WTC11 (cell line): Measurements from ENCODE around the gene NDST3. TPM values are rescaled to one million over a fixed set of nuclear protein-coding genes. Genes with fewer than 3 reads are reported as not detected.

Experiments
- ATAC-seq: fragments of 200-7000 bp; cut with Tn5 transposase; 2 replicates; pipeline ENCODE4 v1.10.0; 2021; ENCODE audit warnings: mild to moderate bottlenecking, moderate library complexity
- CTCF ChIA-PET: fragments of 300-600 bp; sonication (Branson Sonifier 250); formaldehyde crosslinking; loops from one replicate; lab custom pipeline; 2021; ENCODE audit warnings: antibody characterized with exemption; lab: Charles Lee
- POLR2A ChIA-PET: fragments of 350-600 bp; sonication (Branson Sonifier 250); formaldehyde crosslinking; loops from one replicate; lab custom pipeline; 2021; ENCODE audit warnings: antibody characterized with exemption; lab: Charles Lee
- DNase-seq: peaks from one replicate; pipeline ENCODE4 v3.0.0; 2021; ENCODE audit warnings: low spot score
- H3K27ac Mint-ChIP-seq: 2 replicates; pipeline ENCODE4 v1.8.0; 2021; ENCODE audit warnings: mixed read lengths
- H3K27me3 Mint-ChIP-seq: 2 replicates; pipeline ENCODE4 v1.8.0; 2021; ENCODE audit warnings: low read depth, mild to moderate bottlenecking, moderate library complexity, mixed read lengths
- H3K36me3 Mint-ChIP-seq: 2 replicates; pipeline ENCODE4 v1.8.0; 2021; ENCODE audit warnings: mixed read lengths
- H3K4me1 Mint-ChIP-seq: 2 replicates; pipeline ENCODE4 v1.8.0; 2022; ENCODE audit warnings: mixed read lengths
- H3K4me3 Mint-ChIP-seq: 2 replicates; pipeline ENCODE4 v1.8.0; 2021; ENCODE audit warnings: mild to moderate bottlenecking, moderate library complexity, mixed read lengths
- H3K9me3 Mint-ChIP-seq: 2 replicates; pipeline ENCODE4 v1.8.0; 2021; ENCODE audit warnings: mixed read lengths
- AFF4 ChIP-seq: sonication (generic); formaldehyde crosslinking; IDR thresholded peaks from 2 replicates; pipeline ENCODE4 v1.8.1; 2023; ENCODE audit warnings: mild to moderate bottlenecking, missing genetic modification reagents, borderline replicate concordance
- ATF2 ChIP-seq: sonication (generic); formaldehyde crosslinking; IDR thresholded peaks from 2 replicates; pipeline ENCODE4 v1.8.1; 2022; ENCODE audit warnings: low read depth, missing genetic modification reagents, borderline replicate concordance
- ATF3 ChIP-seq: sonication (generic); formaldehyde crosslinking; conservative IDR thresholded peaks from 2 replicates; pipeline ENCODE4 v1.8.1; 2022; ENCODE audit warnings: mild to moderate bottlenecking, missing genetic modification reagents
- E2F4 ChIP-seq: sonication (generic); formaldehyde crosslinking; IDR thresholded peaks from 2 replicates; pipeline ENCODE4 v1.8.1; 2022; ENCODE audit warnings: low read depth, mild to moderate bottlenecking, moderate library complexity, missing genetic modification reagents, borderline replicate concordance
- ELF4 ChIP-seq: sonication (generic); formaldehyde crosslinking; IDR thresholded peaks from 2 replicates; pipeline ENCODE4 v1.8.1; 2022; ENCODE audit warnings: low read depth, mild to moderate bottlenecking, moderate library complexity, missing genetic modification reagents
- EMX1 ChIP-seq: fragments of 250-450 bp; sonication (Bioruptor Pico); IDR thresholded peaks from 2 replicates; pipeline ENCODE4 v1.8.0; 2021; ENCODE audit warnings: mild to moderate bottlenecking
- ERG ChIP-seq: fragments of 250-450 bp; sonication (Bioruptor Pico); IDR thresholded peaks from 2 replicates; pipeline ENCODE4 v1.8.0; 2021; ENCODE audit warnings: mild to moderate bottlenecking
- FOXJ3 ChIP-seq: sonication (generic); formaldehyde crosslinking; IDR thresholded peaks from 2 replicates; pipeline ENCODE4 v1.9.0; 2021; ENCODE audit warnings: missing genetic modification reagents, mild to moderate bottlenecking, borderline replicate concordance
- GTF2I ChIP-seq: fragments of 250-450 bp; sonication (Bioruptor Pico); conservative IDR thresholded peaks from 2 replicates; pipeline ENCODE4 v1.4.0; 2021; ENCODE audit warnings: mild to moderate bottlenecking
- HMGA2 ChIP-seq: fragments of 250-450 bp; sonication (Bioruptor Pico); IDR thresholded peaks from 2 replicates; pipeline ENCODE4 v1.4.0; 2021; ENCODE audit warnings: mild to moderate bottlenecking, moderate library complexity
- IRF2 ChIP-seq: sonication (generic); formaldehyde crosslinking; IDR thresholded peaks from 2 replicates; pipeline ENCODE4 v1.8.0; 2022; ENCODE audit warnings: low read depth, missing genetic modification reagents, borderline replicate concordance
- JAZF1 ChIP-seq: fragments of 250-450 bp; sonication (Bioruptor Pico); IDR thresholded peaks from 2 replicates; pipeline ENCODE4 v1.9.0; 2021; ENCODE audit warnings: moderate library complexity, mild to moderate bottlenecking, inconsistent platforms
- JUN ChIP-seq: sonication (generic); formaldehyde crosslinking; IDR thresholded peaks from 2 replicates; pipeline ENCODE4 v1.8.0; 2023; ENCODE audit warnings: mild to moderate bottlenecking, missing genetic modification reagents
- MLX ChIP-seq: sonication (generic); formaldehyde crosslinking; IDR thresholded peaks from 2 replicates; pipeline ENCODE4 v1.8.1; 2023; ENCODE audit warnings: mild to moderate bottlenecking, missing genetic modification reagents, moderate library complexity
- MXD4 ChIP-seq: fragments of 250-450 bp; sonication (Bioruptor Pico); IDR thresholded peaks from 2 replicates; pipeline ENCODE4 v1.8.0; 2021; ENCODE audit warnings: mild to moderate bottlenecking, moderate library complexity, borderline replicate concordance
- NFATC4 ChIP-seq: fragments of 250-450 bp; sonication (Bioruptor Pico); IDR thresholded peaks from 2 replicates; pipeline ENCODE4 v1.9.0; 2021; ENCODE audit warnings: mild to moderate bottlenecking
- RELA ChIP-seq: sonication (generic); formaldehyde crosslinking; IDR thresholded peaks from 2 replicates; pipeline ENCODE4 v1.8.1; 2022; ENCODE audit warnings: missing genetic modification reagents, mild to moderate bottlenecking, borderline replicate concordance
- SMAD3 ChIP-seq: sonication (generic); formaldehyde crosslinking; IDR thresholded peaks from 2 replicates; pipeline ENCODE4 v1.8.0; 2022; ENCODE audit warnings: missing genetic modification reagents, mild to moderate bottlenecking, borderline replicate concordance
- SMAD4 ChIP-seq: sonication (generic); formaldehyde crosslinking; IDR thresholded peaks from 2 replicates; pipeline ENCODE4 v1.8.0; 2022; ENCODE audit warnings: mild to moderate bottlenecking, missing genetic modification reagents
- TEAD1 ChIP-seq: sonication (generic); formaldehyde crosslinking; IDR thresholded peaks from 2 replicates; pipeline ENCODE4 v1.8.0; 2022; ENCODE audit warnings: mild to moderate bottlenecking, missing genetic modification reagents
- TEAD4 ChIP-seq: sonication (generic); formaldehyde crosslinking; IDR thresholded peaks from 2 replicates; pipeline ENCODE4 v1.8.0; 2022; ENCODE audit warnings: mild to moderate bottlenecking, missing genetic modification reagents
- USF2 ChIP-seq: sonication (generic); formaldehyde crosslinking; IDR thresholded peaks from 2 replicates; pipeline ENCODE4 v1.8.1; 2023; ENCODE audit warnings: mild to moderate bottlenecking, missing genetic modification reagents, moderate library complexity
- ZNF121 ChIP-seq: sonication (generic); formaldehyde crosslinking; IDR thresholded peaks from 2 replicates; pipeline ENCODE4 v1.8.0; 2023; ENCODE audit warnings: missing genetic modification reagents
- ZNF423 ChIP-seq: fragments of 250-450 bp; sonication (Bioruptor Pico); IDR thresholded peaks from 2 replicates; pipeline ENCODE4 v2.1.2; 2022; ENCODE audit warnings: mild to moderate bottlenecking, moderate library complexity
- ZNF671 ChIP-seq: fragments of 250-450 bp; sonication (Bioruptor Pico); IDR thresholded peaks from 2 replicates; pipeline ENCODE4 v1.8.0; 2021; ENCODE audit warnings: mild to moderate bottlenecking
- total RNA-seq: library from RNA; stranded (reverse); gene quantifications from 3 replicates; pipeline ENCODE4 v1.2.3, GENCODE V29; 2021

The NDST3 gene
- total RNA-seq, 1 experiment from 2014 or later: 0.37 TPM

GRCh38 chr4:118225511-118225910 lies 191.2 kb downstream of the NDST3 start:
- H3K4me3 Mint-ChIP-seq: no peak overlapping the region
- no peak for TF ChIP-seq ERG
- no peak for TF ChIP-seq IRF2 (CRISPR knock-in tag)
- TF ChIP-seq ZNF423 (CRISPR knock-in tag): no peak
- no peak for TF ChIP-seq MLX (CRISPR knock-in tag)
- no peak for TF ChIP-seq TEAD4 (CRISPR knock-in tag)
- TF ChIP-seq GTF2I: no peak
- no peak for TF ChIP-seq RELA
- no peak for TF ChIP-seq USF2 (CRISPR knock-in tag)
- no peak for TF ChIP-seq JAZF1 (CRISPR knock-in tag)
- no peak for TF ChIP-seq SMAD3
- no peak for TF ChIP-seq NFATC4 (CRISPR knock-in tag)
- CTCF ChIA-PET: interaction anchor here (1.1 kb wide), 1 partner anchor 154 kb away, joined by 3 read pairs; no protein-coding TSS in a partner anchor
- ATAC-seq (no peak), DNase-seq (no peak)
- H3K27ac Mint-ChIP-seq: no peak overlapping the region
- no peaks in the 10 kb centered on the region for H3K9me3 Mint-ChIP-seq
- no peaks in the 10 kb centered on the region for H3K36me3 Mint-ChIP-seq
- H3K27me3 Mint-ChIP-seq: no peaks in the 10 kb centered on the region
- POLR2A ChIA-PET: no interaction called here
- H3K4me1 Mint-ChIP-seq: no peaks in the 10 kb centered on the region

- TF ChIP-seq USF2 (CRISPR knock-in tag) (no peak), IRF2 (CRISPR knock-in tag) (no peak), JUN (no peak), ATF2 (no peak), NFATC4 (CRISPR knock-in tag) (no peak), ZNF121 (CRISPR knock-in tag) (no peak), EMX1 (CRISPR knock-in tag) (no peak), FOXJ3 (CRISPR knock-in tag) (no peak), ATF3 (CRISPR knock-in tag) (no peak), GTF2I (no peak), SMAD4 (CRISPR knock-in tag) (no peak), ZNF671 (no peak), TEAD1 (CRISPR knock-in tag) (no peak), HMGA2 (CRISPR knock-in tag) (no peak), MXD4 (CRISPR knock-in tag) (no peak), ELF4 (no peak), AFF4 (CRISPR knock-in tag) (no peak), E2F4 (CRISPR knock-in tag) (no peak)
- H3K36me3 Mint-ChIP-seq: no peaks in the 10 kb centered on the region
- ChIA-PET CTCF (interaction anchor here (0.6 kb wide), 1 partner anchor 125 kb away, joined by 3 read pairs; no protein-coding TSS in a partner anchor), POLR2A (no interaction called here)
- H3K27me3 Mint-ChIP-seq: no peaks in the 10 kb centered on the region
- DNase-seq: no peak
- H3K4me1 Mint-ChIP-seq: no peaks in the 10 kb centered on the region
- ATAC-seq: no peak
- H3K4me3 Mint-ChIP-seq: no peak overlapping the region
- H3K9me3 Mint-ChIP-seq: no peaks in the 10 kb centered on the region
- no peak overlapping the region for H3K27ac Mint-ChIP-seq
Observed at GRCh38 chr4:118226311-118227010, 192.2 kb downstream of the NDST3 start.
